ENCODE data around the gene C5orf58. TPM values are rescaled to one million over a fixed set of nuclear protein-coding genes. Genes with fewer than 3 reads are reported as not detected.

C5orf58 gene
- total and polyA plus RNA-seq, 9 donors = 0.36 TPM; not detected in 8

- intact Hi-C loops (cut with DNase I) = no loop called here
- no peaks in the 10 kb centered on the region for H3K27me3 ChIP-seq
- no peaks in the 10 kb centered on the region for H3K36me3 ChIP-seq
- H3K4me3 ChIP-seq = no peak overlapping the region
- H3K9me3 ChIP-seq = no peaks in the 10 kb centered on the region
- H3K4me1 ChIP-seq (ENCODE audit: insufficient read depth) = peaks cover 11% of the 10 kb centered on the region
- TF ChIP-seq CTCF (IDR thresholded peaks at IDR 0.05) = no peak
- TF ChIP-seq POLR2A (IDR thresholded peaks at IDR 0.05) = no peak
- TF ChIP-seq EP300 (IDR thresholded peaks at IDR 0.05) = no peak
- no peak overlapping the region for H3K27ac ChIP-seq
- DNase-seq = no peak
Measured at GRCh38 chr5:170285181-170285580, 52.4 kb downstream of the C5orf58 start.

GRCh38 chr5:170286386-170286925, 53.7 kb downstream of the C5orf58 start:
- intact Hi-C loops (cut with DNase I) = no loop called here
- no peaks in the 10 kb centered on the region for H3K27me3 ChIP-seq
- WGBS, 3 donors = 84 to 89% (median 88%) methylated on average over 3 of the region's 3 CpGs
- TF ChIP-seq POLR2A (IDR thresholded peaks at IDR 0.05) (no peak), CTCF (IDR thresholded peaks at IDR 0.05) (no peak), EP300 (IDR thresholded peaks at IDR 0.05) (no peak)
- no peak overlapping the region for H3K4me3 ChIP-seq
- no peak for DNase-seq
- no peak overlapping the region for H3K27ac ChIP-seq
- no peaks in the 10 kb centered on the region for H3K36me3 ChIP-seq
- H3K4me1 ChIP-seq (ENCODE audit: insufficient read depth) = peaks cover 9% of the 10 kb centered on the region
- no peaks in the 10 kb centered on the region for H3K9me3 ChIP-seq

- intact Hi-C loops (cut with DNase I) = no loop called here
- H3K27me3 ChIP-seq = no peaks in the 10 kb centered on the region
- H3K27ac ChIP-seq = no peak overlapping the region
- H3K4me1 ChIP-seq (ENCODE audit: insufficient read depth) = peaks cover 9% of the 10 kb centered on the region
- H3K4me3 ChIP-seq = no peak overlapping the region
- H3K9me3 ChIP-seq = no peaks in the 10 kb centered on the region
- WGBS, 3 donors = 0 to 3% (median 2%) methylated on average over 1 of the region's 1 CpG
- TF ChIP-seq POLR2A (IDR thresholded peaks at IDR 0.05) = no peak
- TF ChIP-seq EP300 (IDR thresholded peaks at IDR 0.05) = no peak
- TF ChIP-seq CTCF (IDR thresholded peaks at IDR 0.05) = no peak
- peak; percentile 50 to 85 (median 82) for DNase-seq
- H3K36me3 ChIP-seq = no peaks in the 10 kb centered on the region
Measured at GRCh38 chr5:170287532-170287931, 54.7 kb downstream of the C5orf58 start.

GRCh38 chr5:170288151-170288550, 55.4 kb downstream of the C5orf58 start:
- H3K4me3 ChIP-seq = no peak overlapping the region
- no peak for DNase-seq
- H3K9me3 ChIP-seq = no peaks in the 10 kb centered on the region
- H3K27ac ChIP-seq = no peak overlapping the region
- intact Hi-C loops (cut with DNase I) = no loop called here
- TF ChIP-seq CTCF (IDR thresholded peaks at IDR 0.05) (no peak), EP300 (IDR thresholded peaks at IDR 0.05) (no peak), POLR2A (IDR thresholded peaks at IDR 0.05) (no peak)
- H3K4me1 ChIP-seq (ENCODE audit: insufficient read depth) = peaks cover 9% of the 10 kb centered on the region
- no peaks in the 10 kb centered on the region for H3K36me3 ChIP-seq
- H3K27me3 ChIP-seq = no peaks in the 10 kb centered on the region
- 31 to 35% (median 32%) methylated on average over 2 of the region's 2 CpGs for WGBS, 3 donors
